Spleen (tissue), 7 donors: Measurements from ENCODE around the gene GALNT7.

Experiments used
- CTCF ChIP-seq, 11 experiments: fragments of 200-600 bp in 7 of 11; fragments of 450-650 bp in 4 of 11; sonication (generic) in 4 of 11; IDR thresholded peaks in 8 of 11; conservative IDR thresholded peaks in 3 of 11; 1 replicate in 7 of 11; 2 replicates in 4 of 11; pipeline versions ENCODE4 v1.4.0 to v1.8.0; 2016 to 2021; ENCODE audit warnings: antibody characterized with exemption in 11 of 11, inconsistent platforms in 4 of 11, mild to moderate bottlenecking in 1 of 11
- POLR2A ChIP-seq, 3 donors: fragments of 450-650 bp; IDR thresholded peaks; one replicate each; pipeline ENCODE4 v1.5.1; 2017; ENCODE audit warnings: antibody characterized with exemption in 3 of 3, mild to moderate bottlenecking in 1 of 3
- POLR2AphosphoS5 ChIP-seq, 3 donors: sonication (generic); formaldehyde crosslinking; IDR thresholded peaks; one replicate each; pipeline ENCODE4 v1.5.1; 2017; ENCODE audit warnings: antibody characterized with exemption in 3 of 3
- donor health status: DM: no; HTN: no; CAD: no; lungs with moderate emphysema.
- donor health status: DM: no; HTN: no; CAD: no.
- donor health status: DM: no; HTN: no; CAD: no.

GRCh38 chr4:173138624-173139023 is 30.0 kb upstream of the GALNT7 start:
- TF ChIP-seq CTCF (IDR thresholded peaks at IDR 0.05 in 8 of 11, conservative IDR thresholded peaks at IDR 0.05 in 3 of 11) (no peak), POLR2AphosphoS5 (IDR thresholded peaks at IDR 0.05) (no peak), POLR2A (IDR thresholded peaks at IDR 0.05) (no peak)
